ENCODE data around the gene USP10. TPM values are rescaled to one million over a fixed set of nuclear protein-coding genes. Genes with fewer than 3 reads are reported as not detected.
A peak's percentile ranks its signal among the peaks of the same experiment; 100 is the strongest.

Gene USP10
- total and polyA plus RNA-seq, 2 donors from 2014 or later = 36.8 to 79.5 TPM

GRCh38 chr16:84794186-84794585, 94.4 kb downstream of the USP10 start:
- H3K9me3 ChIP-seq (ENCODE audit: control insufficient read depth in 2 of 3, insufficient read depth in 1 of 3, low read length in 3 of 3) = no peaks in the 10 kb centered on the region
- no peaks in the 10 kb centered on the region for H3K4me1 ChIP-seq (ENCODE audit: control insufficient read depth in 2 of 3, insufficient read depth in 2 of 3, low read depth in 1 of 3, low read length in 3 of 3)
- no peak for DNase-seq
- H3K27ac ChIP-seq (ENCODE audit: low read depth in 2 of 2, low read length in 2 of 2) = no peak overlapping the region
- no peak for FAIRE-seq
- intact Hi-C loops (cut with DNase I) = no loop called here
- no peak overlapping the region for H3K4me3 ChIP-seq (ENCODE audit: low read length in 3 of 3)
- TF ChIP-seq CTCF (IDR thresholded peaks at IDR 0.05; ENCODE audit: borderline replicate concordance, extremely low read depth, insufficient read depth) = no peak
- no peaks in the 10 kb centered on the region for H3K27me3 ChIP-seq (ENCODE audit: control insufficient read depth, insufficient read depth, low read length)
- H3K36me3 ChIP-seq (ENCODE audit: control insufficient read depth in 2 of 3, insufficient read depth in 3 of 3, low read length in 3 of 3) = no peaks in the 10 kb centered on the region
- no peak overlapping the region for H3K9ac ChIP-seq (ENCODE audit: low read length in 3 of 3)

- intact Hi-C loops (cut with DNase I) = no loop called here
- Histone ChIP-seq H3K27ac (ENCODE audit: low read depth in 2 of 2, low read length in 2 of 2) (peak overlapping the region in 1 of 2 donors; percentile 32), H3K27me3 (ENCODE audit: control insufficient read depth, insufficient read depth, low read length) (no peaks in the 10 kb centered on the region), H3K9ac (ENCODE audit: low read length in 3 of 3) (no peak overlapping the region), H3K9me3 (ENCODE audit: control insufficient read depth in 2 of 3, insufficient read depth in 1 of 3, low read length in 3 of 3) (no peaks in the 10 kb centered on the region), H3K36me3 (ENCODE audit: control insufficient read depth in 2 of 3, insufficient read depth in 3 of 3, low read length in 3 of 3) (no peaks in the 10 kb centered on the region), H3K4me1 (ENCODE audit: control insufficient read depth in 2 of 3, insufficient read depth in 2 of 3, low read depth in 1 of 3, low read length in 3 of 3) (no peaks in the 10 kb centered on the region), H3K4me3 (ENCODE audit: low read length in 3 of 3) (no peak overlapping the region)
- DNase-seq = peak in 1 of 5 donors; percentile 71
- no peak for TF ChIP-seq CTCF (IDR thresholded peaks at IDR 0.05; ENCODE audit: borderline replicate concordance, extremely low read depth, insufficient read depth)
- FAIRE-seq = no peak
Measured at GRCh38 chr16:84794626-84795025, 94.8 kb downstream of the USP10 start.

GRCh38 chr16:84795329-84796053, 95.7 kb downstream of the USP10 start:
- no peak overlapping the region for H3K9ac ChIP-seq (ENCODE audit: low read length in 3 of 3)
- DNase-seq (peak in 4 of 5 donors; percentile 38 to 89 (median 61)), FAIRE-seq (no peak)
- intact Hi-C loops (cut with DNase I) = no loop called here
- peak overlapping the region; percentile 26 to 38 for H3K27ac ChIP-seq (ENCODE audit: low read depth in 2 of 2, low read length in 2 of 2)
- no peaks in the 10 kb centered on the region for H3K36me3 ChIP-seq (ENCODE audit: control insufficient read depth in 2 of 3, insufficient read depth in 3 of 3, low read length in 3 of 3)
- H3K27me3 ChIP-seq (ENCODE audit: control insufficient read depth, insufficient read depth, low read length) = no peaks in the 10 kb centered on the region
- H3K9me3 ChIP-seq (ENCODE audit: control insufficient read depth in 2 of 3, insufficient read depth in 1 of 3, low read length in 3 of 3) = no peaks in the 10 kb centered on the region
- H3K4me3 ChIP-seq (ENCODE audit: low read length in 3 of 3) = no peak overlapping the region
- no peak for TF ChIP-seq CTCF (IDR thresholded peaks at IDR 0.05; ENCODE audit: borderline replicate concordance, extremely low read depth, insufficient read depth)
- no peaks in the 10 kb centered on the region for H3K4me1 ChIP-seq (ENCODE audit: control insufficient read depth in 2 of 3, insufficient read depth in 2 of 3, low read depth in 1 of 3, low read length in 3 of 3)
